WERI-Rb-1 (cell line): ENCODE measurements around the gene AMZ1.

ENCODE experiments used
- DNase-seq: peaks from one replicate; pipeline ENCODE4 v3.0.0-alpha.2; 2020
- H3K27ac ChIP-seq: fragments of 250-450 bp; sonication (Bioruptor Pico); 2 replicates; pipeline ENCODE4 v1.5.1; 2020; ENCODE audit warnings: mild to moderate bottlenecking, moderate library complexity
- H3K27me3 ChIP-seq: fragments of 250-450 bp; sonication (Bioruptor Pico); 2 replicates; pipeline ENCODE4 v1.5.1; 2021; ENCODE audit warnings: mild to moderate bottlenecking, low read depth, moderate library complexity; ENCODE audit not compliant: insufficient read depth, severe bottlenecking
- H3K36me3 ChIP-seq: fragments of 250-450 bp; sonication (Bioruptor Pico); 2 replicates; pipeline ENCODE4 v1.5.1; 2020; ENCODE audit warnings: mild to moderate bottlenecking, moderate library complexity
- H3K4me3 ChIP-seq: 2 replicates; pipeline ENCODE4 v1.5.1; 2011; ENCODE audit warnings: low read depth, mild to moderate bottlenecking, control low read depth, low read length
- H3K9me3 ChIP-seq: fragments of 250-450 bp; sonication (Bioruptor Pico); 2 replicates; pipeline ENCODE4 v1.5.1; 2021; ENCODE audit warnings: mild to moderate bottlenecking, moderate library complexity; ENCODE audit not compliant: severe bottlenecking
- TF ChIP-seq, protein P1 (sequence below): IDR thresholded peaks from 2 replicates; pipeline ENCODE4 v1.5.1; 2011; ENCODE audit warnings: low read depth, mild to moderate bottlenecking, control low read depth, inconsistent platforms, low read length

The AMZ1 gene

GRCh38 chr7:2707481-2707880 is 19.5 kb downstream of the AMZ1 start:
- TF ChIP-seq, protein P1, sequence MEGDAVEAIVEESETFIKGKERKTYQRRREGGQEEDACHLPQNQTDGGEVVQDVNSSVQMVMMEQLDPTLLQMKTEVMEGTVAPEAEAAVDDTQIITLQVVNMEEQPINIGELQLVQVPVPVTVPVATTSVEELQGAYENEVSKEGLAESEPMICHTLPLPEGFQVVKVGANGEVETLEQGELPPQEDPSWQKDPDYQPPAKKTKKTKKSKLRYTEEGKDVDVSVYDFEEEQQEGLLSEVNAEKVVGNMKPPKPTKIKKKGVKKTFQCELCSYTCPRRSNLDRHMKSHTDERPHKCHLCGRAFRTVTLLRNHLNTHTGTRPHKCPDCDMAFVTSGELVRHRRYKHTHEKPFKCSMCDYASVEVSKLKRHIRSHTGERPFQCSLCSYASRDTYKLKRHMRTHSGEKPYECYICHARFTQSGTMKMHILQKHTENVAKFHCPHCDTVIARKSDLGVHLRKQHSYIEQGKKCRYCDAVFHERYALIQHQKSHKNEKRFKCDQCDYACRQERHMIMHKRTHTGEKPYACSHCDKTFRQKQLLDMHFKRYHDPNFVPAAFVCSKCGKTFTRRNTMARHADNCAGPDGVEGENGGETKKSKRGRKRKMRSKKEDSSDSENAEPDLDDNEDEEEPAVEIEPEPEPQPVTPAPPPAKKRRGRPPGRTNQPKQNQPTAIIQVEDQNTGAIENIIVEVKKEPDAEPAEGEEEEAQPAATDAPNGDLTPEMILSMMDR: no peak
- Histone ChIP-seq H3K27ac (no peak overlapping the region), H3K36me3 (no peaks in the 10 kb centered on the region), H3K4me3 (no peak overlapping the region), H3K27me3 (no peaks in the 10 kb centered on the region), H3K9me3 (peaks cover 2% of the 10 kb centered on the region)
- DNase-seq: no peak

DNA sequence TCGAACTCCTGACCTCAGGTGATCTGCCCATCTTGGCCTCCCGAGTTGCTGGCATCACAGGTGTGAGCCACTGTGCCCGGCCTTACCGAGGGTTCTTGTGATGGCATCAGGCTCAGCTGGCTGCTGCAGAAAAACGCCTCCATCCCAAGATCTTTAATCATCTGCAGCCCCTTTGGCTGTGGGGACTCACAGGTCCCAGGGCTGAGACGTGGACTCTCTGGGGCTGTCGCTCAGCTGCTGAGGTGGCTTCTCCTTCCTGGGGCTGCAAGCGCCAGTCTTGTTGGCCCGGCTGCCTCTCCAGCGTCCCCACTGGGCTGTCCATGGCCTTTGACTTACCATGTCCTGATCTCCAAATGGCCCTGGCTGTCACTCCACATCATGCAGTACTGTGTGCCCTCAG is 20.0 kb downstream of the AMZ1 start:
- Histone ChIP-seq H3K27me3 (no peaks in the 10 kb centered on the region), H3K9me3 (peaks cover 2% of the 10 kb centered on the region), H3K27ac (no peak overlapping the region), H3K4me3 (no peak overlapping the region), H3K36me3 (no peaks in the 10 kb centered on the region)
- DNase-seq: no peak
- TF ChIP-seq, protein P1: no peak

DNA sequence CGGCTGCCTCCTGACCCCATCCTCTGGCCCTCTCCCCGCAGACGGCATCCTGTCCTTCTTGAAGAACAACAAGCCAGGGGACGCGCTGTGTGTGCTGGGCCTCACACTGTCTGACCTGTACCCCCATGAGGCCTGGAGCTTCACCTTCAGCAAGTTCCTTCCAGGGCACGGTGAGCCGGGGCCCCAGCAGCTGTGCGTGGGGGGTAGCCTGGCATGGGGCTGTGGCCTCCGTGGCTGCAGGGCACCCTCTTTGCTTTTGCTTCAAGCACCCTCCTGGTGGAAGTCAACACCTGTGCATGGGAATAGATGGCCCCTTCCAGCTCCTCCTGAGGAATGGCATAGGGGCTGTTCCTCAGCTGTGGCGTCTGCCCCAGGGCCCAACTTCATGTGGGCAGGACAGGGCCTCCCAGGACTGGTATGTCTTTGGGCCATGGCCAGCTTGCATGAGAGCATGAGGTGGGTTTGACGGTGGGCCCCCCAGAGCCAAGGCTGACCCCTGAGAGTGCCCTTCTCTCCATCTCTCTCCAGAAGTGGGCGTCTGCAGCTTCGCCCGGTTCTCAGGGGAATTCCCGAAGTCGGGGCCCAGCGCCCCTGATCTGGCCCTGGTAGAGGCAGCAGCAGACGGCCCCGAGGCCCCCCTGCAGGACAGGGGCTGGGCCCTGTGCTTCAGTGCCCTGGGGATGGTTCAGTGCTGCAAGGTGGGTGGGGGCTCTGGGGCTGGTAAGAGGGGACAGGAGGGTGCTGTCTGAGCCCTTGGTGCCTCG is 20.7 kb downstream of the AMZ1 start:
- Histone ChIP-seq H3K27me3 (no peaks in the 10 kb centered on the region), H3K27ac (no peak overlapping the region), H3K36me3 (no peaks in the 10 kb centered on the region), H3K9me3 (peaks cover 2% of the 10 kb centered on the region), H3K4me3 (no peak overlapping the region)
- no peak for DNase-seq
- TF ChIP-seq, protein P1: no peak

GRCh38 chr7:2709553-2710285 is 21.7 kb downstream of the AMZ1 start:
- Histone ChIP-seq H3K27me3 (no peaks in the 10 kb centered on the region), H3K9me3 (peaks cover 2% of the 10 kb centered on the region), H3K4me3 (peak overlapping the region; percentile 24), H3K36me3 (no peaks in the 10 kb centered on the region), H3K27ac (no peak overlapping the region)
- DNase-seq: peak; percentile 81
- TF ChIP-seq, protein P1: peak; percentile 98

DNA sequence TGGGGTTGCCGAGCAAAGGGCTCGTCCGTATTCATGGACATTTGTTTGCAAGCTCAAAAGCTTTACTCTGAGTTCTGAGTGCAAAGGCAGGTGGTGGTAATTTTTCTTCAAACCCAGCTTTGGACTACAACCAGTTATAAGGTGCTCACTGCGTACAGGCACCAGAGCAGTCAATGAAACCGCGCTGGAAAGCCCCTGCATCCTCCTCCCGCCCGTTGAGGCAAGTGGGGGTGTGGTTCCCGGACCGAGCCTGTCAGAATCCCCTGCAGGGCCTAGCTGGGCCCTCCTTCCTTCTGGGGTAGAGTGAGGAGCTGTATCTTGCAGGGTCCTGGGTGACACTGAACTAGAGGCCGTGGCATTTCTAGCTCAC is 22.3 kb downstream of the AMZ1 start:
- H3K27ac ChIP-seq: no peak overlapping the region
- no peak for DNase-seq

More for the DNA sequence above, 22.3 kb downstream of the AMZ1 start:
- TF ChIP-seq, protein P1: no peak
- H3K36me3 ChIP-seq: no peaks in the 10 kb centered on the region
- H3K9me3 ChIP-seq: no peaks in the 10 kb centered on the region
- H3K4me3 ChIP-seq: no peak overlapping the region
- H3K27me3 ChIP-seq: no peaks in the 10 kb centered on the region
